Skin of body (tissue), 2 donors: ENCODE data around the gene ERICH2. TPM values are rescaled to one million over a fixed set of nuclear protein-coding genes. Genes with fewer than 3 reads are reported as not detected.
"Not testable (repeated sequence)": the region's sequence is repeated elsewhere in the genome, so short reads cannot be mapped to it uniquely, and the experiment has no call there.

ENCODE experiments used
- DNase-seq: peaks from one replicate; lab custom pipeline; 2025; lab: John Stamatoyannopoulos, UW
- total RNA-seq: library from RNA; depleted of rRNA; stranded (reverse); fragments of >200 nt; gene quantifications from one replicate; pipeline ENCODE4 v1.2.3, GENCODE V29; 2014

The ERICH2 gene, protein sequence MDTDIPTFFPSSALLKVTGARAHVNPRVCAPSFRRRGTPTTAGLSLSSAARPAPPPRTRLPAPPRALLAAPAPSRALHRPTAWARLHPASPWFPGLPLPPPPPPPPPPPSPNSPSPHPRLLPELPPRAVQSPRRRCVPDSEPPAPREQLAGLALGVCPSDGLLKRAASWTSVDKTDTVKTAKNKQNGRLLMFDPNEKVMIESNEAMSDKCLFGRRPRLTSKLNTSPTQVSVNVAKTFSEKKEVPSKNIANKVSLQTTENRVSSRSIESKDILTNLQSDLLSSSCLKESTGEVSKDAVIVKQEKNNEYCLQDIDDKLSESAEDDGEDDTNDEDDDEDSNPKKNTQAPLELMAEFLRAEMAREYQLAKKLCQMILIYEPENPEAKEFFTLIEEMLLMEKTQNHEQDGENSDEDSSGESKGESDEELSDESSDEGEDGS
- 0.79 TPM for total RNA-seq

DNA sequence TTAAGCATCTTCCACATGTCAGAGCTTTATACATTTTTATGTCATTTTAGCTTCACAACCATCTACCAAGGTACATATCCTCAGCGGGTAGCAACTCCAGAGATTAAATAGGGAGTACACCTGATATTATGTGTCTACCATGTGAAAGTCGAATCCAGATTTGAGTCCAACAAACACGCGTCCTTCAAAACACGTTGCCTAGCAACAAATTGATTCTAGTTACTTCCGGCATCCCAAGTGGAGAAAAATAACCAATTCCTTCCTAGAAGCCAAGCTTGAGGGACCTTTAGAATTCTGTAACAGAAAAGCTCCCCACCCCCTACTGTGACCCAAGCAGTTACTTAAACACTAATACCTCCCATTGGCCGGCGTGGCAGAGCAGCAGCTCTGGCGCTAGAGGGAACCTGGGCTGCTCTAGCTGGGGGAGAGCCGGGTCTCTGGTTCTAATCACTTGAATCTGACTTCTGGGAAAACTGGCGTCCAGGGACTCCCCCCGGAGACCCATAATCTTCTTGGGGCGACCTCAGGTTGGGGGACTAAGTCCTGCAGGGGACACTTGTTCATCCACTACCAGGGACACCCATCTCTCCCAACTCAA lies at the start of gene ERICH2:
ERICH2 (plus strand) TSS at position 371 of the 598 bp plus-strand sequence. CDS start 304 bp downstream, outside the sequence.
- DNase-seq, result peak; percentile 36

DNA sequence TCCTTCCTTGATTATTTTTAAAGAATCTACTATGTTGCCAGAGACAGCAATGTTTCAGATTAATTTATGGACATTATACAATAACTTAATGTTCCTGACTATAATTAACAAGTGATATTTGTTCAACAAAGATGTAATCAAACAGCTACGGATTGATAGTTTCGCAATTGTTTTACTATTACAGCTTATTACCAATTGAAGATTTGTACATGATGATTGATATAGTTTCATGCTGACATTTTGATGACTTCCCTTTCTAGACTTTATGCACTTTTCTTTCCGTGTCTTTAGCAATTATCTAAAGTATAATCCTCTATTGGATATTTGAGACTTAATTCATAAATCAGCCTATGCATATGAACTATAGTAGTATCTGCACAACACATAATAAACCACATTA lies 48.5 kb upstream of the ERICH2 start:
- DNase-seq, result no peak

DNA sequence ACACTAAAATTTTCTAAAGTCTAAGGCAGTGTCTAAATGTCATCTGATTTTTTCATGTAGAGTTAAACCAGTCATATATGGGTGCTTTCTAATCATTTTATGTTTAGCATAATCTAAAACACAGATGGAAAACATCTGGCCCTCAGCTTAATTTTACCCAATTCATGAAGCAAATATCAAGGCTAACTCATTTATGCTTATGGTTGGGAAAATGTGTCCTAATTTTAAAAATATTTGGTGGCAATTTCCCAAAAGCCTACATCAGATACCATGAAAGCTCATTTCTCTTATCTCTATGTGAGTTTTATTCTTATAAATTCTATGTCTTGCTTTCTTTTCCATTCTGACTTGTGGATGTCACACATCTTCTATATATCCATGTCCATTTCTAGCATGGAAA lies 47.9 kb upstream of the ERICH2 start:
- DNase-seq, result peak; percentile 42

DNA sequence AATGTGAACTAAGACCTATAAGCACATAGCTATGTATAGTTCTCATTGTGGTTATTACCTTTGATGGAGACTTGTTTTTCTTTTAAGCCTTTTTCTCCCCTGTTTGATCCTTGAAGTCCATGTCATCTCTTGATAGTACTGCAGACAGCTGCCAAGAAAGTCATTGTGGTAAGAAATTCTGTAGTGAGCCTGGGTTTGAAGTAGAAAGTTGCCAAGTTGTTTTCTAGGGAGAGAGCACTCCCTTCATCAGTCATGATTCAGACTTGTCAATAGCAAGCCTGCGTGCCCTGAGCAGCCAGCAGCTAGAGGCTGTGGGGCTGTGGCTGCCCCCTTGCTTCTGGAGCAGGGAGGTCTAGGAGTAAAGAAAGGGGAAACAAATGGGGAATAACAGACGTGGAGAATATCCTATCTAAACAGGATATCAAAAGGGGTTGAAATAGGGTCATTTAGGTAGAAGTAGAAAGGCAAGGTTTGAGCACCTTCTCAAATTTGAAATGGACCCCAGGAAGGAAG lies 46.7 kb upstream of the ERICH2 start:
- DNase-seq, result no peak

DNA sequence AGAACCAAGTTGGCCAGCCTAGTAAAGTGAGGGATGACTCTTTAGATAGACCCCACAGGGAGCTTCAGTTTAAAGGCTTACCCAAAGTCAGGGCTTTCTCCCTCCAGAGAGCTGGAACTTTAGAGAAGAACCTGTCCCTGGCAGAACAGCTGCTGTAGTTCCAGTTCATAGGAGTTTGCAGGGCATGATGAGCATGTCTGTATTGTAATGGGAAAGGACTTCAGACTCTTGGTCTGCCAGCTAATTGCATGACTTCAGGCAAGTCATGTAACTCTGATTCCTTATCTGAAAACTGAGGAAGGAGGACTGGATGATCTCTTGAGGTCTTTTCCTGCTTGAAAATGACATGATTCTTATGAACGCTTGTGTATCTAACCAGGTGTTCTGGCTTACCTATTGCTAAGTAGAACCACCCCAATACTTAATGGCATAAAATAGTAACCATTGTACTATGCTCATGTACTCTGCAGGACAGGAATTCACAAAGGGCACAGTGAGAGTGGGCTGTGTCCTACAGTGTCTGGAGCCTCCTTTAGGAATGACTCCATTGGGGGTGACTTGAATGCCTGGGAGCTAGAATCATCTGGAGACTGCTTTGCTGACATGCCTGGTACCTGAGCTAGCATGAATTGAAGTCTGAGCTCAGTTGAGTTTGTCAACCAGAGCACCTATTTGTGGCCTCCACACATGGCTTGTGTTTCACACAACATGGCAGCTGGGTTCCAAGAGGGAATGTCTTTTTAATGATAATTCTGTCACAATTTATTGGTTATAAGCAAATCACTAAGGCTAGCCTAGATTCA lies 36.2 kb upstream of the ERICH2 start:
- DNase-seq, result no peak

DNA sequence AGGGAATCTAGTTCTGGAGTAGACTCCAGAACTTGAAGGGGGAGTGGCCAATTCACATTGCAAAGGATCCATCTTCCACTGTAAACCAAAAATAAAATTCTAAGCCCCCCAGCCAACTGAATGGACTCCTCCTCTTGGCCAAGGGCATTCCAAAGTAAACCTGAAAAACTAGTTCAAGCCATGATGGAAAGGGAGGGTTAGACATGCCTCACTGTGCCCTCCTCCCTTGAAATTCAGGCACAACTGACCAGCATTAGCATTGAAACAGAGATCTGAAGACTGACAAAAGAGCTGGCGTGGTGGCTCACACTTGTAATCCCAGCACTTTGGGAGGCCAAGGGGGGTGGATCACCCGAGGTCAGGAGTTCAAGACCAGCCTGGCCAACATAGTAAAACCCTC lies 35.6 kb upstream of the ERICH2 start:
- not testable (repeated sequence) for DNase-seq

DNA sequence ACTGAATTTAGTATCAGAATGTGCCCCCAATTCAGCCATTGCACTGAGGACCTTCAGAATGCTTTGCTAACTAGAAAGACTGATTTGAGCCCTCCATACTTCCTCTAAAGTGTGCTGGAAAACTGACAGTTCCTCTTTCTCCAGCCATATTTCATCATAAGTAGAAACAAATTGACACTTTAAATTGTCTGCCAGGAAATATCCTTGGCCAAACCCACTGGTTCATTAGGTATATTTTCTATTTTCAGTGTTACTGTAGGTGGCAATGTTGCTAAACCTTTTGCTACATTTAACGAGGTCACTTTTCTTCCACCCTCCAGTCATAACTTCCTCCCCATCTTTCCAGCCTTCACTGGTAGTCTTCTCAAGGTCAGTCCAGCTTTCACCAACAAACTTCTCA lies 33.5 kb upstream of the ERICH2 start:
- DNase-seq, result no peak

DNA sequence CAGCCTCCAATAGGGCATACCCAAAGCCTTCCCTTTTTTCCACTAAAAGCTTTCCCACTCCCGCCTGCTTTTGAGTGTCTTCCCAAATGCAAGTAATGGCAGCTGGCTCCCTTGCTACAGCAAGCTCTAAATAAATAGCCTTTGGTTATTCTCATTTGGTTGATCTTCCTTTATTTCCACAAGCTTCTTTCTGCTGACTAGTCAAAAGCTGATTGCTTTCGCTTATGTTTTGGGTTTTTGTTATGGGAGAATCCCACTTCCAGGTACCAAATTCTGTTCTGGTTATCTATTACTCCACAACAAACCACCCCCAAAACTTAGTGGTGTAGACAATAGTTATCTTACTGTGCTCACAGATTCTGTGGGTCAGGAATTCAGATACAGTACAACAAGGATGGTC lies 32.8 kb upstream of the ERICH2 start:
- no peak for DNase-seq

DNA sequence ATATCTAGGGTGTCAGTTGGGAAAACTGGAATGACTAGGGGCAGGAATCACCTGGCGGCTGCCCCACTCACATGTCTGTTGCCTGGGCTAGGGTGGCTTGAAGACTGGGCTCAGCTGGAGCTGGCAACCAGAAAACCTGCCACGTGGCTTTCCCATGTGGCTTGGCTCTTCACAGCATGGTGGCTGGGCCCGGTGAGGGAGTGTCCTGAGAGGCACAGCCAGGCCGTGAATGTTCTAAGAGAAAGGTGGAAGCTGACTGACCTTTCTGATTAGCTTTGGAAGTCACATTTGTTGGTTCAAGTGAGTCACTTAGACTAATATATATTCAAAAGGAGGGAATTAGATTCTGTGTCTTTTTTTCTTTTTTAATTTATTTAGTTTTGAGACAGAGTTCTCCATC lies 32.4 kb upstream of the ERICH2 start:
- DNase-seq, result no peak

DNA sequence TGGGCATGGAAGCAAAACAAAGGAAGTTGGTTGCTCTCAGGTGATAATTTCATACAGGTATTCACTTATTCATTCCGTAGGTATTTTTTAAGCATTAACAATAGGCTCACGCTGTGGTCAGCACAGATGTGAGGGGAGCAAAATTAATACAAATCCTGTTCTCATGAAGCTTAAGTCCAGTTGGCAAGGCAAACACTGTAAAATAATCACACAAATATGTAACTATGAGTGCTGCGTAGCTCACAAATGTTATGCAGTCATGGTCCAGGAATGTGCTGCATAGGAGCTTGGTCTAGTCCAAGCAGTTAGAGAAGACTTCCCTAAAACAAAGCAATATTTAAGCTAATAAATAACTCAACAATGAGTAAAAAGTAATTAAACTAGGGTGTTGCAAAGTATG lies 31.1 kb upstream of the ERICH2 start:
- DNase-seq, result peak; percentile 65

DNA sequence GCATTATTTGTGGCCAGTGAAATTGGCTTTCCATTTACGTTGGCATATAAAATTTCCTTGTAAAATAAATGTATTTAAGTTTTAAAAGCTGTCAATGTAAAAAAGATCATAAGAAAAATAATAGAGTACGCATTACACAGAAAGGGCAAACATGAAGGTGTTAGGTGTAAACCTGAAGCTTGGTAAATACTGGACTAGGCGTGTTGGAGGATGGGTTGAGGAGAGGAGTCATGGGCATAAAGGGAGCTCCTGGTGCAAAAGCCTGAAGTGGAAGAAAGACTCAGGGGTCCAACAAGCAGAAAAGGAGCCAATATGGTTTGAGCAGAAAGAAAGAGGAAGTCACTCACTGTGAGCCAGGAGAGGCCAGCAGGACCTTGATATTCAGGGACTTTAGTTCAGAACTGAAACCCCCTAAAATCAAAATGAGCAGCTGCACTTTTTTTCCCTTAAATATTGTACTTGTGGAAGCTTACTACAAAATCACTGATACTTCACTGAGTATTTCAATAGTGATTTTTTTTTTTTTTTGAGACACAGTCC lies 30.6 kb upstream of the ERICH2 start:
- DNase-seq, result no peak

DNA sequence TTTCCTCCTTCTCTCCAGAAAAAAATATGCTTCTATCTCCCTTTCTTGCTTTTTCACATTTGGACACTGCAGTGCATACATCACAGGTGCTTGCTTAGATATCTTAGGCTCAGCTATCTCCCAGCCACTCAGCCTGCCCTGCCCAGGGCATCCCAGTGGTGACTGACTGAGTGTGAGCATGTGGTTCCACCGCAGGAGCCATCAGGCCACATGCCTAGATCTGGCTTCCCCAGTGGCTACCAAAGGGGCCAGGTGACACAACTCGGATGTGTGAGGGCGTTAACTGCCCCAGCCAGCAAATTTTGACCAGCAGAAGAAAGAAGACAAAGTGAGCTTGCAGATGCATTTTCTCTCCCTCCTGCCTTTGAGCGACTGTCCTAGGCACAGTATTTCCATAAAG lies 29.5 kb upstream of the ERICH2 start:
- DNase-seq, result no peak

DNA sequence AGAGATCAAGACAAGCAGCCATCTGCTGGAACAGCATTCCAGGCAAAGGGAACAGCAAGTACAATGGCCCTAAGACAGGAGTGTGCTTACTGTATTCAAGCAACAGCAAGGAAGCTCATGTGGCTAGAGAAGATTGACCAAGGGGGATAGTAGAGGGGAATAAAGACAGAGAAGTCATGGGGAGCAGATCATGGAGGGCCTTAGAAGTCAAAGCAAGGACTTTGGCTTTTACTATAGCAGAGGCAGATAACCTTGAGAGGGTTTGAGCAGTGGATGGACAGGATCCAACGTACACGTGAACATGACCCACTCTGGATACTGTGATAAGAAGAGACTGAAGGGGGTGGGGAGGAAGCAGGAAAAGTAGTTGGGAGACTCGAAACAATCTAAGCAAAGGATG lies 28.2 kb upstream of the ERICH2 start:
- DNase-seq, result no peak

DNA sequence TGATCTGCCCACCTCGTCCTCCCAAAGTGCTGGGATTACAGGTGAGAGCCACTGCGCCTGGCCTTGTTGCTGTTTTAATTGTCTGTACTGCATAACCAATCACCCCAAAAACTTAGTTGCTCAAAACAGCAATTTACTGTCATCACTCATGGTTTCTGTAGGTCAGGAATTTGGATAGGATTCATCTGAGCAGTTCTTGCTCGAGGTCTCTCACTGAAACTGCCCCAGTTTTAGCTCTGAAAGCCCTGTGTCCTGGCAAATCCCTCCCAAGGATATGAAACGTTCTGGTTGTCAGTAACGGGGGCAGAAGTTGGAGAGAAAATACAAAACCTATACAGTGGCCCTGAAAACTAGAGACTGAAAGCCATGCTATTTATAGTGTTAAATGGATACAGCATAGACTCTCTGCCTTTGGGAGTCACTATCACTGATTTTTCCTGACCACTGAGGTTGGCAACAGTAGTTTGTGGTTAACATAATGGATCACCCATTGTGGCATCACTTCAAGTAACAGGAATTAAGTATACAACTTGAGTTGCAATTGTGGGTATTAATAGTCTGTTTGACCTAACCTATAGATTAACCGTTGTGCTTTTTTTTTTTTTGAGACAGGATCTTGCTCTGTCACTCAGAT lies 27.2 kb upstream of the ERICH2 start:
- DNase-seq, result no peak

DNA sequence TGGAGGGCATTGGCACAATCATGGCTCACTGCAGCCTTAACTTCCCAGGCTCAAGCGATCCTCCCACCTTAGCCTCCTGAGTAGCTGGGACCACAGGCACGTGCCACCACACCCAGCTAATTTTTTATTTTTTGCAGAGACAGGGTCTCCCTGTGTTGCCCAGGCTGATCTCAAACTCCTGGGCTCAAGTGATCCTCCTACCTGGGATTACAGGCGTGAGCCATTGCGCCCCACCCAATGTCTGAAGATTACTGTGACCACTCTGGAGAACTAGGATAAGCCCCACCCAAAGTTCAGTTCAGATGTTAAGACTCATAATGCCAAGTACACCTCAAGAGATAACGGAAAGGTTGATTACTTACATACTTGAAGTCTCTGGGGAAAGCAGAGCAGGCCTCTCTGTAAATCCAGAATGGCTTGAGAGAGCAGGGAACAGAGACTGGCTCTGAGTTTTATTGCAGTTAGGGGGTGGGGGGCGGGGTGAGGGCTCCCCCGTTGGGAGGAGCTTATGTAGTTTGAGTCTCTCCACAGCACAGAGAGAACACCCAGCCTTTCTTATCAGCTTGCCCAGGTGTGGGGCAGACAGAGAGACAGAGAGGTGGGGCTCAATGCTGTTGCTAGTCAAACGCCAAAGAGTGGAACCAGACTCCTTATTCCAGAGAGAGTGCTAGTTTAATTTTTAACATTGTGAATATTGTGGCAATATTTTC lies 26.5 kb upstream of the ERICH2 start:
- DNase-seq, result no peak

DNA sequence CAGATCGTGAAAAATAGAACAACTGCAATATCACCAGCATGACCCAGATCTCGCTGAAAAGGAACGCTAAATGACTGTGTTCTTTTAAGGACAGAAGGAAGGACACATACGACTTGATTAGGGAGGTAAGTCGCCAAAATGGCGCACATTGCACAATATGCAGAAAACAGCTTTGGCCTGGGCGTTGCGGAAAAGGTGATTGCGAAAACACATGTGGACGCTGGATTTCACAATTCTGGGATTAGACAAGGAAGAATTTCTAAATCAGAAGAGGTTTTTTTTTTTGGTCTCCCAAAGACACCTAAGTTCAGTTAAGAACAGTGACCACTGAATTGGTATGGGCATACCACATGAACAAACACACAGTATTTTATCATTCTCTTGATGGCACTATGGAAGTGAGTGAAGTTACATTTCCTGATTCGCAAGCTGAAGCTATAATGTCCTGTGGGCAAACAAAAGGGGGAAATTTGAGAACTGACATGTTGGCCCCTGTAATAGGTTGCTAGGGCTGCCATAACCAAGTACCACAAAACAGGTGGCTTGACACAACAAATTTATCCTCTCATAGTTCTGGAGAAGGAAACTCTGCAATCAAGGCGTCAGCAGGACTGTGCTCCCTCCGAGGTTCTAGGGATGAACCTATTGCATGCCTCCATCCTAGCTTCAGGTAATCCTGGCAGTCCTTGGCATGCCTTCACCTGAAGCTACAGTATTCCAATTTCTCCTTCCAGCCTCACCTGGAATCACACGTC lies 25.8 kb upstream of the ERICH2 start:
- no peak for DNase-seq

DNA sequence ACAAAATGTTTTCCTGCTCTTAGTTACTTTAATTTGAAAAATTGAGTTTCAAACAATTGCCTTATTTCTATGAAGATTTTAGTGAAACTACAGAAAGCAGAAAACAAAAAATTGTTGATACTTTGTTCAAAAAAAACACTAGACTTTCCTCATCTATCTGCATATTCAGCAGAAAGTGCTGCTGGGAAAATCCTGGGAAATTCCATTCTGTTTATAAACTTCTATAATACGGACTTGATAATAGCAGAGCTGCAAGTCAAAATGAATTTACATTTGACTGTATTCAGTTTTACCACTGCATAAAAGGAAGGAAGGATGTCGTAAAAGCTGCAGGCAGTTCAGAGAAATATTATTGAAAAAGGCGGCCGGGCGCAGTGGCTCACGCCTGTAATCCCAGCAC lies 24.9 kb upstream of the ERICH2 start:
- DNase-seq, result no peak

DNA sequence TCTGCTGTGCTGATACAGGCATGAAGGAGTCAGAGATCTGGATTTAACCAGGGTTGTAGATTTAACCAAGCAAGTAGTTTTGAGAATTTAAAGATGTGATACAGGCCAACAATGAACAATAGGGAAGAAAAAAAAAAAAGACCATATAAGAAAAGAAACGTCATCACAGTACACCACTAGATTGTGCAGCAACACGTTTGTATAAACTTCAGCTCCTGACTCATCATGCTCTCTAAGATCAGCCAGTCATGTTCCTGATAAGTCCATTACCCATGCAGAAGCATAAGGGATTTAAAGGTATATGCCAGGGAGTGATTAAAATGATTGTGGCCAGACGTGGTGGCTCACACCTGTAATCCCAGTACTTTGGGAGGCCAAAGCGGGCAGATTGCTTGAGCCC lies 22.3 kb upstream of the ERICH2 start:
- no peak for DNase-seq

DNA sequence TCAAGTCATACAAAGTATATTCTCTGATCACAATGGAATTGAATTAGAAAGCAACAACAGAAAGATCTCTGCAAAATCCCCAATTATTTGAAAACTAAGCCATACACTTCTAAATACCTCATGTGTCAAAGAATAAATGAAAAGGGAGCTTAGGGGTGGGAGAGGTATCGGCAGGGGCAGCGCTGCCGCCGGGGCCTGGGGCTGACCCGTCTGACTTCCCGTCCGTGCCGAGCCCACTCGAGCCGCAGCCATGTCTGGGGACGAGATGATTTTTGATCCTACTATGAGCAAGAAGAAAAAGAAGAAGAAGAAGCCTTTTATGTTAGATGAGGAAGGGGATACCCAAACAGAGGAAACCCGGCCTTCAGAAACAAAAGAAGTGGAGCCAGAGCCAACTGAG lies 18.6 kb upstream of the ERICH2 start:
- not testable (repeated sequence) for DNase-seq

DNA sequence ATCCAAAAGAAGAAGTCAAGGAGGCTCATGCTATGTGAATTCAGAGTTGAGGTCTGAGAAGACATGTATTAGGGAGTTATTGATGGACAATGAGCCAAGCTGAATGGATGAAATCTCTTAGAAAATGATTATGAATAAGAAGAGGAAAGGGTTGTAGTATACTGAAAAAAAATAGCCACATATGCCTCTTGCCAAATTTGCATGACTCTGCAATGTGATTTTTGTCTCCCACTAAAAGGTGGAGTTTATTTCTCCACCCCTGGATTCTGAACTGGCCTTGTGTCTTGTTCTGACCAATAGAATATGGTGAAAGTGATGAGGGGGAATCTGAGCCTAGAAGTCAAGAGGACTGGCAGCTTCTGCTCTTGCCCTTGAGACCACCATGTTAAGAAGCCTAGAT lies 8.6 kb upstream of the ERICH2 start:
- DNase-seq, result no peak
